ENCODE data around the gene PTPRB. TPM values are rescaled to one million over a fixed set of nuclear protein-coding genes. Genes with fewer than 3 reads are reported as not detected.

The PTPRB gene
- total RNA-seq, 1 experiment from 2014 or later = 0.82 TPM

GRCh38 chr12:70485704-70486103 lies 151.5 kb downstream of the PTPRB start:
- BruUV-seq (replicated peaks) = no TSS peak
- POLR2A ChIA-PET = no interaction called here
- H3K4me1 Mint-ChIP-seq (ENCODE audit: insufficient read depth, unreplicated experiment) = no peaks in the 10 kb centered on the region
- H3K36me3 Mint-ChIP-seq (ENCODE audit: insufficient read depth, unreplicated experiment) = no peaks in the 10 kb centered on the region
- no peak overlapping the region for H3K27ac Mint-ChIP-seq (ENCODE audit: low read depth, unreplicated experiment)
- DNase-seq (ENCODE audit: unreplicated experiment) = no peak
- no peak for TF ChIP-seq CTCF (IDR thresholded peaks at IDR 0.05; ENCODE audit: unreplicated experiment)
- no peaks in the 10 kb centered on the region for H3K9me3 Mint-ChIP-seq (ENCODE audit: unreplicated experiment)
- CTCF ChIA-PET = interaction anchor here (0.6 kb wide), 1 partner anchor 44 kb away, joined by 3 read pairs; no protein-coding TSS in a partner anchor
- H3K4me3 Mint-ChIP-seq (ENCODE audit: unreplicated experiment) = no peak overlapping the region
- intact Hi-C loops (cut with micrococcal nuclease) = no loop called here
- H3K27me3 Mint-ChIP-seq (ENCODE audit: insufficient read depth, unreplicated experiment) = no peaks in the 10 kb centered on the region

DNA sequence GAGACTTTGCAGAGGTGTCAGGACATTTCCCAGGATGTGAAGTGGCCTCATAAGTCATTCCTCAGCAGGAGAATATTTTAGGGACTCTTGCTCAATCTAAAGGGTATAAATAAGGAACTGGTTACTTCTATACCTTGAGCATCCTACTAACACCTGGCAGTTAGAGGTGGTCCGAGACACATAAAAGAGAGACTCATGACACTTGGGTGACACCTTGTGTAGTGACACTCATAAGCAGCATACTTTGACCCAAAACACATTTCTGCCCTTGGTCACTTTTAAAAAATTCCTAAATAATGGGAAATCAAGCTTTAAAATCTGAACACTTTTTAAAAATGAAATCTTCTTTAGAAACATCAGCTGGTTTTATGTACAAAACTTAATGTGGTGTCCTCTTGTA lies 152.8 kb downstream of the PTPRB start:
- no peak for TF ChIP-seq CTCF (IDR thresholded peaks at IDR 0.05; ENCODE audit: unreplicated experiment)
- DNase-seq (ENCODE audit: unreplicated experiment) = no peak
- no peaks in the 10 kb centered on the region for H3K27me3 Mint-ChIP-seq (ENCODE audit: insufficient read depth, unreplicated experiment)
- H3K9me3 Mint-ChIP-seq (ENCODE audit: unreplicated experiment) = no peaks in the 10 kb centered on the region
- BruUV-seq (replicated peaks) = no TSS peak
- POLR2A ChIA-PET = no interaction called here
- no peak overlapping the region for H3K27ac Mint-ChIP-seq (ENCODE audit: low read depth, unreplicated experiment)
- intact Hi-C loops (cut with micrococcal nuclease) = no loop called here
- H3K4me1 Mint-ChIP-seq (ENCODE audit: insufficient read depth, unreplicated experiment) = no peaks in the 10 kb centered on the region
- no peak overlapping the region for H3K4me3 Mint-ChIP-seq (ENCODE audit: unreplicated experiment)
- no peaks in the 10 kb centered on the region for H3K36me3 Mint-ChIP-seq (ENCODE audit: insufficient read depth, unreplicated experiment)
- CTCF ChIA-PET = interaction anchor here (0.6 kb wide), 1 partner anchor 213 kb away, joined by 4 read pairs; no protein-coding TSS in a partner anchor

- intact Hi-C loops (cut with micrococcal nuclease) = no loop called here
- Mint-ChIP-seq H3K4me1 (ENCODE audit: insufficient read depth, unreplicated experiment) (no peaks in the 10 kb centered on the region), H3K4me3 (ENCODE audit: unreplicated experiment) (no peak overlapping the region), H3K36me3 (ENCODE audit: insufficient read depth, unreplicated experiment) (no peaks in the 10 kb centered on the region), H3K27me3 (ENCODE audit: insufficient read depth, unreplicated experiment) (no peaks in the 10 kb centered on the region), H3K9me3 (ENCODE audit: unreplicated experiment) (no peaks in the 10 kb centered on the region), H3K27ac (ENCODE audit: low read depth, unreplicated experiment) (no peak overlapping the region)
- ChIA-PET POLR2A (no interaction called here), CTCF (interaction anchor here (0.6 to 0.9 kb wide), 3 partner anchors 15 to 60 kb away, joined by 3 to 4 read pairs (median 3); no protein-coding TSS in a partner anchor)
- no peak for DNase-seq (ENCODE audit: unreplicated experiment)
- TF ChIP-seq CTCF (IDR thresholded peaks at IDR 0.05; ENCODE audit: unreplicated experiment) = no peak
- no TSS peak for BruUV-seq (replicated peaks)
Observed at GRCh38 chr12:70482764-70483163, 154.5 kb downstream of the PTPRB start.

GRCh38 chr12:70469221-70469820 lies 167.9 kb downstream of the PTPRB start:
- BruUV-seq (replicated peaks) = no TSS peak
- H3K4me3 Mint-ChIP-seq (ENCODE audit: unreplicated experiment) = no peak overlapping the region
- CTCF ChIA-PET = no interaction called here
- H3K36me3 Mint-ChIP-seq (ENCODE audit: insufficient read depth, unreplicated experiment) = no peaks in the 10 kb centered on the region
- H3K9me3 Mint-ChIP-seq (ENCODE audit: unreplicated experiment) = peaks cover 7% of the 10 kb centered on the region
- no peak overlapping the region for H3K27ac Mint-ChIP-seq (ENCODE audit: low read depth, unreplicated experiment)
- DNase-seq (ENCODE audit: unreplicated experiment) = no peak
- POLR2A ChIA-PET = no interaction called here
- no peak for TF ChIP-seq CTCF (IDR thresholded peaks at IDR 0.05; ENCODE audit: unreplicated experiment)
- H3K27me3 Mint-ChIP-seq (ENCODE audit: insufficient read depth, unreplicated experiment) = no peaks in the 10 kb centered on the region
- H3K4me1 Mint-ChIP-seq (ENCODE audit: insufficient read depth, unreplicated experiment) = no peaks in the 10 kb centered on the region
- intact Hi-C loops (cut with micrococcal nuclease) = no loop called here
